GM19351 (cell line): ENCODE data around the gene TOR4A.

ENCODE experiments used
- ATAC-seq: cut with Tn5 transposase; IDR thresholded peaks from one replicate; pipeline ENCODE4 v1.9.1; 2021; ENCODE audit warnings: mild to moderate bottlenecking, moderate library complexity; ENCODE audit not compliant: unreplicated experiment

Gene TOR4A

GRCh38 chr9:137331929-137332328, 54.4 kb downstream of the TOR4A start:
- no peak for ATAC-seq
